ENCODE results near the gene LRRC55.

The LRRC55 gene

GRCh38 chr11:57203882-57204480 lies 22.2 kb downstream of the LRRC55 start:
- DNase-seq, result no peak

GRCh38 chr11:57205041-57205641 lies 23.4 kb downstream of the LRRC55 start:
- DNase-seq, result no peak

- DNase-seq, result no peak
Measured at GRCh38 chr11:57207168-57207567, 25.4 kb downstream of the LRRC55 start.

- DNase-seq, result no peak
Measured at GRCh38 chr11:57210781-57211180, 29.0 kb downstream of the LRRC55 start.

GRCh38 chr11:57213342-57214097 lies 31.8 kb downstream of the LRRC55 start:
- no peak for DNase-seq

- no peak for DNase-seq
Measured at GRCh38 chr11:57214098-57214417, 32.3 kb downstream of the LRRC55 start.

GRCh38 chr11:57214494-57214893 lies 32.7 kb downstream of the LRRC55 start:
- no peak for DNase-seq

GRCh38 chr11:57216463-57216862 lies 34.7 kb downstream of the LRRC55 start:
- DNase-seq, result no peak

- no peak for DNase-seq
Measured at GRCh38 chr11:57217053-57217452, 35.3 kb downstream of the LRRC55 start.

- no peak for DNase-seq
Measured at GRCh38 chr11:57219021-57219627, 37.4 kb downstream of the LRRC55 start.

- no peak for DNase-seq
Measured at GRCh38 chr11:57222239-57222638, 40.5 kb downstream of the LRRC55 start.

GRCh38 chr11:57223601-57224000 lies 41.8 kb downstream of the LRRC55 start:
- DNase-seq, result no peak

- no peak for DNase-seq
Measured at GRCh38 chr11:57224128-57224527, 42.4 kb downstream of the LRRC55 start.

- no peak for DNase-seq
Measured at GRCh38 chr11:57224537-57224936, 42.8 kb downstream of the LRRC55 start.

GRCh38 chr11:57228600-57228999 lies 46.8 kb downstream of the LRRC55 start:
- no peak for DNase-seq

- no peak for DNase-seq
Measured at GRCh38 chr11:57230316-57230715, 48.6 kb downstream of the LRRC55 start.

GRCh38 chr11:57230791-57231538 lies 49.2 kb downstream of the LRRC55 start:
- no peak for DNase-seq

GRCh38 chr11:57231539-57232253 lies 49.9 kb downstream of the LRRC55 start:
- DNase-seq, result no peak

- no peak for DNase-seq
Measured at GRCh38 chr11:57233702-57234101, 51.9 kb downstream of the LRRC55 start.

GRCh38 chr11:57235761-57236703 lies 54.3 kb downstream of the LRRC55 start:
- DNase-seq, result no peak

GRCh38 chr11:57237204-57237681 lies 55.5 kb downstream of the LRRC55 start, which contains the start of gene APLNR:
Gene APLNR (minus strand): TSS chr11:57237250. CDS start chr11:57237004, 246 bp downstream.
- no peak for DNase-seq
